ENCODE measurements around the gene LRFN2. TPM values are rescaled to one million over a fixed set of nuclear protein-coding genes. Genes with fewer than 3 reads are reported as not detected.

Gene LRFN2
- total RNA-seq, 1 donor from 2014 or later = 0.32 TPM

DNA sequence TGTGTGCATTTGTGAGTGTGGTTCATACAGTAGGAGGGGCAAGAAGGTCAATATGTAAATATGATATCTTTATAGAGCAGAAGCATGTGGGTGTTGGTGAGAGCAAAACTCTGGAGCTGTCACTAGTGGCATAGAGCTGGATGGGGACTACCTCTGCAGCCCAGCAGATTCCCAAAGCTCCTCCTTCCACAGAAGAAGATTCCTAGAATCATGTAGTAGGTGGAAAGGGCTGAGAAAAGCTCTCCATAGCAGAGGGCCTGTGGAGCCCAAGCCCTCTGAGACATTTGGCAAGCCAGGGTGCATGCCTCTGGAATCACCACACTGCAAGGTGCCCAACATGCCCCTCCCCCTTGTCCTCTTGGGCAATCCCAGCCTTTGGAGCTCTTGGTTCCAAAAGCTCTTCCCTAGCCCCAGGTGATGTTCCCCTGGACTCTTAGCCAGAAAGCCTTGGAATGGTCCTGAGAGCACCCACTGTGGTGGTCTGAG is 233.2 kb downstream of the LRFN2 start:
- Histone ChIP-seq H3K9me3 (ENCODE audit: insufficient read depth, low read depth, low read length) (no peaks in the 10 kb centered on the region), H3K27me3 (ENCODE audit: insufficient read depth, low read length) (no peaks in the 10 kb centered on the region), H3K9ac (ENCODE audit: low read length) (no peak overlapping the region), H3K79me2 (ENCODE audit: insufficient read depth, low read length) (no peaks in the 10 kb centered on the region), H2AFZ (ENCODE audit: low read depth, low read length) (no peak overlapping the region), H4K20me1 (ENCODE audit: insufficient read depth, low read length) (no peaks in the 10 kb centered on the region), H3K4me1 (ENCODE audit: insufficient read depth, low read length) (peaks cover 22% of the 10 kb centered on the region), H3K27ac (ENCODE audit: low read depth, low read length) (no peak overlapping the region), H3K36me3 (ENCODE audit: insufficient read depth, low read length) (no peaks in the 10 kb centered on the region), H3K4me2 (ENCODE audit: low read length) (no peak overlapping the region), H3K4me3 (ENCODE audit: insufficient read depth, low read depth, low read length) (no peak overlapping the region)
- TF ChIP-seq CTCF (IDR thresholded peaks at IDR 0.05; ENCODE audit: insufficient read depth, low read depth, low read length) = no peak
- no peak for TF ChIP-seq EZH2 (IDR thresholded peaks at IDR 0.05; ENCODE audit: insufficient read depth, low read length)
- no peaks in the 10 kb centered on the region for H3K9me3 Mint-ChIP-seq (ENCODE audit: unreplicated experiment)
- H3K27me3 Mint-ChIP-seq (ENCODE audit: low read depth, unreplicated experiment) = no peaks in the 10 kb centered on the region
- no peak for DNase-seq (ENCODE audit: low read depth)
- H3K4me1 Mint-ChIP-seq (ENCODE audit: low read depth, unreplicated experiment) = peaks cover 14% of the 10 kb centered on the region
- no peaks in the 10 kb centered on the region for H3K36me3 Mint-ChIP-seq (ENCODE audit: low read depth, unreplicated experiment)
- H3K27ac Mint-ChIP-seq (ENCODE audit: unreplicated experiment) = no peak overlapping the region
- no peak for FAIRE-seq
- H3K4me3 Mint-ChIP-seq (ENCODE audit: unreplicated experiment) = no peak overlapping the region

DNA sequence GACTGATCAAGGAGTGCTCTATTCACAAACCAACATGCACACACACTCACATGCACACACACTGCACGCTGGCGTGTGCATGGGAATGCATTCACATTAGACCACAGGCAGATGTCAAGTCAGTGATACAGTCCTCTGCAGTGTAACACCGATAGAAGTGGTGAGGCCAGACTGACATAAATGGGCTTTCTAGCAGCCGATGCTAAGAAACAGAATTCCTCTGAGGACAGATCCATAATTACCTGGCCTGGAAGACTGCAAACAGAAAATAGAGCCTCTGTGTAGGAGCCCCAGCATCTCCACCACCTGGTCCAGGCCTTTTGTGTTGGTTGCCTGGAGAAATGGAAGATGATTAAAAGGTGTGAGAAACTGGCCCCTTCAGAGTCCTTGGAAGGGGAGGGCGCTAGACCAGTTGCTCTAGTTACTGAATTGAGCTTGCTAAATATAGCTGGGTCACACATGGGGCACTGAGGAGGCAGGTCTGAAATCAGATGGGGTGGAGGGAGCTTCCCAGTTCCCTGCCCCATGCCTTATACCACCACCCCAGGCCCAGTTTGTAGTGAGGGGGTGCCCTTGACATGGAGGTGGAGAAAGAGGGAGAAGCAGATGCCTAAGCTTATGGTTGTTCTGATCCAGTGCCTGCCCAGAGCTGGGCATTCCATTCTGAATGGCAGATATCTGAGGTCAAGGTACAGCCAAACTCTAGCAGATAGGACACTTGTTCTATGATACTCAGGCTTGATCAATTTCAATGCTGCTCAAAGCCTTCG is 233.8 kb downstream of the LRFN2 start:
- H3K4me1 Mint-ChIP-seq (ENCODE audit: low read depth, unreplicated experiment) = peaks cover 15% of the 10 kb centered on the region
- H3K27me3 ChIP-seq (ENCODE audit: insufficient read depth, low read length) = no peaks in the 10 kb centered on the region
- H3K27ac Mint-ChIP-seq (ENCODE audit: unreplicated experiment) = no peak overlapping the region
- TF ChIP-seq CTCF (IDR thresholded peaks at IDR 0.05; ENCODE audit: insufficient read depth, low read depth, low read length) = no peak
- TF ChIP-seq EZH2 (IDR thresholded peaks at IDR 0.05; ENCODE audit: insufficient read depth, low read length) = no peak
- H3K27ac ChIP-seq (ENCODE audit: low read depth, low read length) = no peak overlapping the region
- no peaks in the 10 kb centered on the region for H3K36me3 Mint-ChIP-seq (ENCODE audit: low read depth, unreplicated experiment)
- DNase-seq (ENCODE audit: low read depth) (no peak), FAIRE-seq (no peak)
- H3K9me3 ChIP-seq (ENCODE audit: insufficient read depth, low read depth, low read length) = no peaks in the 10 kb centered on the region
- H3K4me3 Mint-ChIP-seq (ENCODE audit: unreplicated experiment) = no peak overlapping the region
- no peaks in the 10 kb centered on the region for H3K27me3 Mint-ChIP-seq (ENCODE audit: low read depth, unreplicated experiment)
- H3K4me1 ChIP-seq (ENCODE audit: insufficient read depth, low read length) = peaks cover 28% of the 10 kb centered on the region
- no peaks in the 10 kb centered on the region for H3K36me3 ChIP-seq (ENCODE audit: insufficient read depth, low read length)
- H3K9me3 Mint-ChIP-seq (ENCODE audit: unreplicated experiment) = no peaks in the 10 kb centered on the region
- H3K4me2 ChIP-seq (ENCODE audit: low read length) = no peak overlapping the region
- H3K4me3 ChIP-seq (ENCODE audit: insufficient read depth, low read depth, low read length) = no peak overlapping the region
- H2AFZ ChIP-seq (ENCODE audit: low read depth, low read length) = no peak overlapping the region
- no peaks in the 10 kb centered on the region for H3K79me2 ChIP-seq (ENCODE audit: insufficient read depth, low read length)
- no peaks in the 10 kb centered on the region for H4K20me1 ChIP-seq (ENCODE audit: insufficient read depth, low read length)
- H3K9ac ChIP-seq (ENCODE audit: low read length) = no peak overlapping the region

All from astrocyte (in vitro differentiated cells and primary cell).